ENCODE measurements around the gene WHAMM. TPM values are rescaled to one million over a fixed set of nuclear protein-coding genes. Genes with fewer than 3 reads are reported as not detected.

Gene WHAMM
- total RNA-seq, 2 experiments from 2014 or later: 8.6 to 13.6 TPM

- peak; percentile 12 for DNase-seq (ENCODE audit: low spot score)
- CTCF ChIA-PET (ENCODE audit: unreplicated experiment): no interaction called here
- Histone ChIP-seq H4K20me1 (ENCODE audit: insufficient read depth, low read length) (no peaks in the 10 kb centered on the region), H3K79me2 (ENCODE audit: insufficient read depth, low read depth, low read length) (no peaks in the 10 kb centered on the region), H3K27ac (ENCODE audit: low read depth, low read length, poor library complexity, severe bottlenecking) (peak overlapping the region; percentile 53), H2AFZ (ENCODE audit: low read length) (peak overlapping the region; percentile 49; the same call in 1 of the 2 replicates), H3K4me1 (ENCODE audit: insufficient read depth, low read length, poor library complexity, severe bottlenecking) (peaks cover 25% of the 10 kb centered on the region), H3K4me2 (ENCODE audit: low read length) (peak overlapping the region; percentile 71), H3K9me3 (ENCODE audit: low read length) (0 out of 2 replicates have a peak, but pooled peaks cover 4% of the 10 kb centered on the region), H3K4me3 (ENCODE audit: low read depth, low read length, poor library complexity, severe bottlenecking) (no peak overlapping the region), H3K9me2 (ENCODE audit: insufficient read depth, low read length) (no peaks in the 10 kb centered on the region), H3K36me3 (ENCODE audit: insufficient read depth, low read length) (0 out of 2 replicates have a peak, but pooled peaks cover 1% of the 10 kb centered on the region)
- intact Hi-C loops (cut with micrococcal nuclease; ENCODE audit: unreplicated experiment): loop anchor here (10.0 kb wide), 1 partner anchor 299 kb away; the partner anchor contains the start of gene RPS17
- no TSS peak for BruUV-seq (replicated peaks)
- no peak for TF ChIP-seq EZH2phosphoT487 (IDR thresholded peaks at IDR 0.05; ENCODE audit: borderline replicate concordance, low read depth, low read length)
- no peak for TF ChIP-seq CTCF (conservative IDR thresholded peaks at IDR 0.05; ENCODE audit: low read length)
- POLR2A ChIA-PET: no interaction called here
These were observed 34.1 kb downstream of the WHAMM start for GRCh38 chr15:82843566-82843965.

- ChIA-PET POLR2A (no interaction called here), CTCF (ENCODE audit: unreplicated experiment) (no interaction called here)
- Histone ChIP-seq H4K20me1 (ENCODE audit: insufficient read depth, low read length) (no peaks in the 10 kb centered on the region), H3K9me3 (ENCODE audit: low read length) (0 out of 2 replicates have a peak, but pooled peaks cover 4% of the 10 kb centered on the region), H3K4me2 (ENCODE audit: low read length) (peak overlapping the region; percentile 71), H3K4me1 (ENCODE audit: insufficient read depth, low read length, poor library complexity, severe bottlenecking) (peaks cover 34% of the 10 kb centered on the region), H2AFZ (ENCODE audit: low read length) (peak overlapping the region; percentile 71; the same call in 1 of the 2 replicates), H3K27ac (ENCODE audit: low read depth, low read length, poor library complexity, severe bottlenecking) (no peak overlapping the region), H3K36me3 (ENCODE audit: insufficient read depth, low read length) (no peaks in the 10 kb centered on the region), H3K9me2 (ENCODE audit: insufficient read depth, low read length) (no peaks in the 10 kb centered on the region), H3K4me3 (ENCODE audit: low read depth, low read length, poor library complexity, severe bottlenecking) (no peak overlapping the region), H3K79me2 (ENCODE audit: insufficient read depth, low read depth, low read length) (no peaks in the 10 kb centered on the region)
- intact Hi-C loops (cut with micrococcal nuclease; ENCODE audit: unreplicated experiment): loop anchor here (2.0 to 10.0 kb wide), 5 partner anchors 35 to 537 kb away; partner anchors contain the start of genes HDGFL3, RAMAC and RPS17
- TF ChIP-seq CTCF (conservative IDR thresholded peaks at IDR 0.05; ENCODE audit: low read length) (no peak), EZH2phosphoT487 (IDR thresholded peaks at IDR 0.05; ENCODE audit: borderline replicate concordance, low read depth, low read length) (no peak)
- no TSS peak for BruUV-seq (replicated peaks)
- DNase-seq (ENCODE audit: low spot score): no peak
These were observed 36.3 kb downstream of the WHAMM start for GRCh38 chr15:82845686-82846085.

GRCh38 chr15:82846621-82847020 lies 37.2 kb downstream of the WHAMM start:
- Histone ChIP-seq H3K9me3 (ENCODE audit: low read length) (0 out of 2 replicates have a peak, but pooled peaks cover 4% of the 10 kb centered on the region), H3K4me1 (ENCODE audit: insufficient read depth, low read length, poor library complexity, severe bottlenecking) (peaks cover 34% of the 10 kb centered on the region), H2AFZ (ENCODE audit: low read length) (no peak overlapping the region), H3K4me3 (ENCODE audit: low read depth, low read length, poor library complexity, severe bottlenecking) (no peak overlapping the region), H3K9me2 (ENCODE audit: insufficient read depth, low read length) (no peaks in the 10 kb centered on the region), H3K79me2 (ENCODE audit: insufficient read depth, low read depth, low read length) (no peaks in the 10 kb centered on the region), H3K4me2 (ENCODE audit: low read length) (no peak overlapping the region), H3K36me3 (ENCODE audit: insufficient read depth, low read length) (no peaks in the 10 kb centered on the region), H4K20me1 (ENCODE audit: insufficient read depth, low read length) (no peaks in the 10 kb centered on the region), H3K27ac (ENCODE audit: low read depth, low read length, poor library complexity, severe bottlenecking) (no peak overlapping the region)
- no TSS peak for BruUV-seq (replicated peaks)
- no peak for DNase-seq (ENCODE audit: low spot score)
- intact Hi-C loops (cut with micrococcal nuclease; ENCODE audit: unreplicated experiment): loop anchor here (5.0 to 10.0 kb wide), 4 partner anchors 141 to 536 kb away; partner anchors contain the start of genes HDGFL3, RAMAC and RPS17
- POLR2A ChIA-PET: no interaction called here
- CTCF ChIA-PET (ENCODE audit: unreplicated experiment): no interaction called here
- TF ChIP-seq EZH2phosphoT487 (IDR thresholded peaks at IDR 0.05; ENCODE audit: borderline replicate concordance, low read depth, low read length) (no peak), CTCF (conservative IDR thresholded peaks at IDR 0.05; ENCODE audit: low read length) (no peak)
